IgD-negative memory B cell (primary cell): ENCODE results near the gene TMA7B. TPM values are rescaled to one million over a fixed set of nuclear protein-coding genes. Genes with fewer than 3 reads are reported as not detected.

Experiments used
- H3K27ac Mint-ChIP-seq, 3 donors: one replicate each; pipeline ENCODE4 v1.8.0; 2020 to 2022; ENCODE audit warnings: mild to moderate bottlenecking in 3 of 3, mixed read lengths in 3 of 3, moderate library complexity in 1 of 3
- H3K27me3 Mint-ChIP-seq: one replicate; pipeline ENCODE4 v1.8.0; 2021; ENCODE audit warnings: mixed read lengths
- H3K36me3 Mint-ChIP-seq: one replicate; pipeline ENCODE4 v1.8.0; 2020; ENCODE audit warnings: mild to moderate bottlenecking, mixed read lengths
- H3K4me1 Mint-ChIP-seq, 3 donors: one replicate each; pipeline ENCODE4 v1.8.0; 2020 to 2022; ENCODE audit warnings: mixed read lengths in 3 of 3, mild to moderate bottlenecking in 1 of 3
- H3K4me3 Mint-ChIP-seq, 4 donors: one replicate each; pipeline ENCODE4 v1.8.0; 2020 to 2022; ENCODE audit warnings: mild to moderate bottlenecking in 4 of 4, mixed read lengths in 4 of 4, moderate library complexity in 3 of 4
- H3K9me3 Mint-ChIP-seq, 3 donors: one replicate each; pipeline ENCODE4 v1.8.0; 2020 to 2021; ENCODE audit warnings: mixed read lengths in 3 of 3, mild to moderate bottlenecking in 1 of 3
- polyA plus RNA-seq: library from polyadenylated mRNA; unstranded; fragments of 300-500 nt; fragmentation: Illumina TruSeq; gene quantifications from one replicate; pipeline ENCODE4 v1.2.3, GENCODE V29; 2021

TMA7B gene
- polyA plus RNA-seq, 1 donor from 2014 or later: 0.78 TPM

DNA sequence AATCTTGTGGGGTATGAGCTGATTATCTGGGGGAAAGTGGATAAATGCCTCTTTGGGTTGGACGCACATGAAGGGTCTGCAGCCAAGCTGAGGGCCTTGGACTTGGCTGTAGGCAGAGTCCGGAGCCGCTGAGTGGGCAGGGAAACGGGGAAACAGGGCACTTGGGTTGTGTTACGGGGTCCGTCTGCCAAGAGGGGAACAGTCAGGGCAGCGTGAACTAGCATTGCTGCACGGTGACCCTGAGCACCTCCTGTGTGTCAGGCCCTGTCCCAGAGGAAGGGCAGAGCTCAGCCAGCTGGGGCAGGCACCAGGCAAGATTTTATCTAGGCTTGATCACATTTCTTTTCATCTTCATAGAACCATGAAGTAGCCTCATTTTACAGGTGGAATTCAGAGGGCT is 46.4 kb downstream of the TMA7B start:
- no peak overlapping the region for H3K4me3 Mint-ChIP-seq
- no peaks in the 10 kb centered on the region for H3K36me3 Mint-ChIP-seq
- peaks cover 42% of the 10 kb centered on the region for H3K27me3 Mint-ChIP-seq
- no peaks in the 10 kb centered on the region for H3K9me3 Mint-ChIP-seq
- peaks cover 0 to 1% (median 0%) of the 10 kb centered on the region in 3 donors for H3K4me1 Mint-ChIP-seq
- H3K27ac Mint-ChIP-seq: peak overlapping the region in 1 of 3 donors; percentile 39

DNA sequence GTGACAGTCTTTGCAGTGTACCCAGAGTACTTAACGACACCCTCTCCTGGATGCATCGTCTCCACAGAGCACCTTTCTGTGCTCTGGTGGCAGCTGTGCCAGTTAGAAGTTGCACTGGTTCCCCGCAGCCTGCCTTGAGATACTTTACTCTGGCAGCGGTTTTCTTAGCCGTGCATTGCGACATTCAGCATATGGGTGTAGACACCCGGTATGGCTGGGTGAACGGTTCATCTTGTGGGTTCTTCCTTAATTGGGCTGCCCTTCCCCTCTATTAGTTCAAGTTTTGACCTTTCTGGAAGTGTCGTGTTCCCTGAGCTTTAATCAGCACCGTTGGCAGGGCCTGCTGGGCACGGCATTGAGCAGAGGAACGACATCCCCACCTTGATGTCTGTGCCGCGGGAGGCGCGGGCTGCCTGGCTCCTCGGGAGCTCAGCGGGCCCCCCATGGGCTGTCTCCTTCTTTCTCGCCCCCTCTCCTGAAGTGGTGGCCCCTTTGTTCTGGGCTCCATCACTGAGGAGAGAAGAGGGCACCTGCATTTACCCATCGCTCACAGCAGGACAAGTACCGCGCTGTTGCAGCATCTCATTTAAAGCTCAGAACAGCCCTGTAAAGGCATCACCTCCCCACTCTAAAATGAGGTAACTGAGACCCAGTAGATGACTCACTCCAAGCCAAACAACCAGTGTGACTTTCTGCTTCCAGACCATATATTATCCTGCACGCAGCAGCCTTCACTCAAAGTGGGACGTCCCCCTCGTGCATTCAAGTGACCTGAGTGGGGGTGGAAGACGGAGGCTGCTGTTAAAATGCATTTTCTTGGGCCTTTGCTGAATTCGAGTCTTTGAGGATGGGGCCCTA is 47.9 kb downstream of the TMA7B start:
- Mint-ChIP-seq H3K27ac (no peak overlapping the region), H3K27me3 (peaks cover 39% of the 10 kb centered on the region), H3K4me3 (no peak overlapping the region), H3K36me3 (no peaks in the 10 kb centered on the region), H3K9me3 (no peaks in the 10 kb centered on the region), H3K4me1 (peaks cover 0 to 1% (median 0%) of the 10 kb centered on the region in 3 donors)

DNA sequence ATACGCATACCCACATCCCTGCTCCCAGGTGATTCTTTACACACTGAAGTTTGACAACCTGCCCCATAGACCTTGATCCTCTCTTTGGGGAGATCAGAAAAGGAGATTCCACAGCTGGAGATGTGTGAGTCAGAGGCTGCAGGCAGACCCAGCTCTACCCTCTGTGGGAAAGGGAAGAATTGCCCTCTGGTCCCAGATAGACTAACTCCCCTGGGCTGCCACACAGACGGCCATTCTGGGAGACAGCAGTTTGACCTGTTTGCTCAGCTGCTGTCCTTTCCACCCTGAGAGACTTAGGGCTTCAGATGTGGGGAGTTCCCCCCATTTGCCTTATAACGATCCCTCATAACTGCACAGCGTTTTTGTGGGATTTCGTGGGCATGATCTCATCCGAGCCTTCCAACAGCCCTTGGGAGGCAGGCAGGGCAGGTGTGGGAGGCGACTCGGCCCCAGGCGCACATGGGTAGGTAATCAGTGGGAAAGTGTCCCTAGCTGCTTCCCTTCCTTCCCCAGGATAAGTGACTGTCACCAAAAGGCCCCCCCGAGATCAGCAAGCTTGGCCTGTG is 48.6 kb downstream of the TMA7B start:
- peaks cover 0 to 1% (median 0%) of the 10 kb centered on the region in 3 donors for H3K4me1 Mint-ChIP-seq
- peaks cover 38% of the 10 kb centered on the region for H3K27me3 Mint-ChIP-seq
- H3K36me3 Mint-ChIP-seq: no peaks in the 10 kb centered on the region
- no peak overlapping the region for H3K27ac Mint-ChIP-seq
- peak overlapping the region in 1 of 4 donors; percentile 12 for H3K4me3 Mint-ChIP-seq
- H3K9me3 Mint-ChIP-seq: no peaks in the 10 kb centered on the region

DNA sequence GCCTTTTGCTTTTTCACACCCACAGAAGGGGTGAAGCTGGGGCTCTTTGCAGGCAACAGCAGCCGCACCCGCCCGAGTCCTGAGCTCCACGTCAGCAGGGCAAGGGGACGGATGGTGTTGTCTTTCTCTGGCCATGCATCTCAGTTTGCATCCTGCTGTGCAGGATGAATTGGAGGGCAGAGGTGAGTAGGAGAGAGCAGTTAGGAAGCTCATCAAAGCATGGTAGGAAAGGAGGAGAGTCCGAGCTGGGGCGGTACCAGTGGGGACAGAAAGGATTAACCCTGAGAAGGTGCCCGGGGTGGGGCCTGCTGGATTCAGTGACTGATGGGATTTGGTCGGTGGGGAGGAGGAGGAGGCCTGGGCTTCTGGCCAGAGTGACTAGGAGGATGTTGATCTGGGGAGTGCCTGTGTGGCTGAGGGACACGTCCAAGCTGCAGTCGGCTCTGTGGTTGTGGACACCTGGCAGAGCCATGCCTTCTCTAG is 49.1 kb downstream of the TMA7B start:
- Mint-ChIP-seq H3K4me3 (no peak overlapping the region), H3K4me1 (peaks cover 0 to 1% (median 0%) of the 10 kb centered on the region in 3 donors), H3K27ac (no peak overlapping the region), H3K9me3 (no peaks in the 10 kb centered on the region), H3K27me3 (peaks cover 36% of the 10 kb centered on the region), H3K36me3 (no peaks in the 10 kb centered on the region)

DNA sequence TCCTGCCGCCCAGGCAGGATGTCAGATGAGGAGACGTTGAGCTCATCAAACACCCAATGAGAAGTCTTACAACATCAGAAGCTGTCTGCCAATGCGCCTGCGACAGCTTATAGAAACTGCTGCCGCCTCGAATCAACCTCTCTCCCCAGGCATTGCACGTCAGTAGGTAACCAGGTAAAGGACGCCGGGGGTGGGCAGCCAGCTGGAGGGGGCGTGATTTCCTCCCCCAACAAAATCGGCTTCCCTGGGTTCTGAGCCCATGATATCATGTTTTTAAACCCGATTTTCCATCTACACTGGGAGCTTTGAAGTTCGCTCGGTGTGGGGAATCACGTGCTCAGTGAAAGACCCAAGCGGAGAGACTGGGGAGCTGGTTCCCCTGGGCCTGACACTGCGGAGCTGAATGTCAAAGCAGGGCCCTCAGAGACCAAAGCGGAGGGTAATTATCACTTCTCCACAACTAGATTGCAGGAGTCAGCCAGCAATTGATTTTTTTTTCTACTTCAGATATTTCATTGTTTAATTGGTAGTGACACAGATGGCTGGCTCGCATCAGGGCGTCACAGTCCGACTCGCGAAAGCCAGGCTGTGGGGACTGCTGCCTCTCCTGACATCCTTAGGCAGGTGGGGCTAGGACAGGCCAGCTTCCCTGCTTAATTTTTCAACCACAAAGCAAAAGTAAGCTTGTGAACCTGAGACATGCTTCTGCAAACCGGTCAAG is 49.9 kb downstream of the TMA7B start:
- no peaks in the 10 kb centered on the region for H3K36me3 Mint-ChIP-seq
- H3K4me1 Mint-ChIP-seq: peaks cover 0 to 1% (median 0%) of the 10 kb centered on the region in 3 donors

DNA sequence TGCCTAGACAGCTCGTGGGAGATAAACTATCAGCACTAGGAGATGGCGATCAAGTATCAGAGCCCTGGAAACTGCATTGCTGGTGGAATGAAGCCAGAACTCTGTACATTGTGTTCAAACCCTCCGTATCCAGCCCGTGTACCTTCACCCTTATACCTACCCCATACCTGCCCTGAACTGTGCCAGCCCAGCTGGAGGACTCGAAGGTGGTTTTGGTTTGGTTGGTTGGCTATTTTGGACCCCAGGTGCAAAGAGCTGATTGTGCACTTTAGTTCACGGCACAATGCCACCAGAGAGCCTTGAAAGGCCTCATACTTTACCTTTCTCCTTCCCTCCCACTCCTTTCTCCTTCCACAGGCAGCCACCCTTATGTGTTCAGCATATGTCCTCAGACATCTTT is 50.5 kb downstream of the TMA7B start:
- H3K27ac Mint-ChIP-seq: no peak overlapping the region
- no peaks in the 10 kb centered on the region for H3K36me3 Mint-ChIP-seq
- H3K4me3 Mint-ChIP-seq: no peak overlapping the region
- peaks cover 0 to 2% (median 0%) of the 10 kb centered on the region in 3 donors for H3K9me3 Mint-ChIP-seq
- peaks cover 0 to 1% (median 0%) of the 10 kb centered on the region in 3 donors for H3K4me1 Mint-ChIP-seq
- H3K27me3 Mint-ChIP-seq: peaks cover 34% of the 10 kb centered on the region

More for the DNA sequence above, 49.9 kb downstream of the TMA7B start:
- Mint-ChIP-seq H3K4me3 (no peak overlapping the region), H3K27ac (no peak overlapping the region), H3K9me3 (peaks cover 0 to 2% (median 0%) of the 10 kb centered on the region in 3 donors), H3K27me3 (peaks cover 32% of the 10 kb centered on the region)

Other genes starting within 250 kb of the TMA7B start
- 0.23 TPM for gene ENTHD1, start 66.6 kb upstream of the TMA7B start, polyA plus RNA-seq
- 11.8 TPM for gene GRAP2, start 59.3 kb upstream of the TMA7B start, polyA plus RNA-seq
- not detected for gene FAM83F, start 34.6 kb downstream of the TMA7B start, polyA plus RNA-seq
- gene TNRC6B, start 217.5 kb downstream of the TMA7B start, polyA plus RNA-seq: 143 TPM